K562 (cell line): Measurements from ENCODE around the gene SCG3. TPM values are rescaled to one million over a fixed set of nuclear protein-coding genes. Genes with fewer than 3 reads are reported as not detected.

ENCODE experiments used
- ATAC-seq: fragments of 200-7000 bp; cut with Tn5 transposase; 3 replicates; pipeline ENCODE4 v1.9.1; 2020; ENCODE audit warnings: moderate library complexity
- BruUV-seq: library from RNA; stranded (reverse); fragments of 400-500 nt; replicated peaks from 2 replicates; lab custom pipeline; 2021; lab: Mats Ljungman, UMichigan
- CTCF ChIA-PET: fragments of 300-600 bp; formaldehyde crosslinking; extraction: SDS; loops from one replicate; lab custom pipeline; 2021; ENCODE audit warnings: low intra/inter-chr PET ratio; lab: Yijun Ruan, JAX
- POLR2A ChIA-PET: fragments of 300-600, 350-650 bp; sonication (Branson Sonifier 250); formaldehyde crosslinking; extraction: SDS; loops from one replicate; lab custom pipeline; 2021; ENCODE audit warnings: antibody characterized with exemption, inconsistent platforms; lab: Yijun Ruan, JAX
- DNase-seq, 4 experiments: peaks; one replicate each; pipeline versions ENCODE4 v3.0.0 to v3.0.0-alpha.2; 2011 to 2018; ENCODE audit warnings: low spot score in 3 of 4, mixed read lengths in 3 of 4; ENCODE audit errors: extremely low read depth in 1 of 4
- FAIRE-seq: peaks from 2 replicates; lab custom pipeline; 2011; peaks lifted over from hg19 to GRCh38; lab: Jason Lieb, UNC
- H2AFZ ChIP-seq: 2 replicates; pipeline ENCODE4 v1.6.0; 2011; ENCODE audit warnings: low read depth, low read length, control low read depth, inconsistent platforms
- H3K27ac ChIP-seq: fragments of 200-600 bp; 3 replicates; pipeline ENCODE4 v1.8.0; 2011; ENCODE audit warnings: low read depth, mild to moderate bottlenecking, control low read depth, inconsistent platforms, low read length, moderate library complexity, mixed read lengths; ENCODE audit errors: extremely low read depth
- H3K27me3 ChIP-seq, 2 experiments: fragments of 300-600 bp in 1 of 2; 2 replicates in 1 of 2; 3 replicates in 1 of 2; pipeline versions ENCODE4 v1.6.0 to v1.8.0; 2011; ENCODE audit warnings: inconsistent platforms in 2 of 2, low read length in 2 of 2, mild to moderate bottlenecking in 1 of 2, mixed read lengths in 1 of 2, moderate library complexity in 1 of 2; ENCODE audit not compliant: control insufficient read depth in 2 of 2, insufficient read depth in 2 of 2
- H3K36me3 ChIP-seq: fragments of 300-600 bp; 3 replicates; pipeline ENCODE4 v1.8.0; 2011; ENCODE audit warnings: mild to moderate bottlenecking, low read length, inconsistent platforms; ENCODE audit not compliant: control insufficient read depth, insufficient read depth
- H3K4me1 ChIP-seq, 2 experiments: fragments of 200-600 bp in 1 of 2; replicated peaks in 1 of 2; 2 replicates in 1 of 2; 3 replicates in 1 of 2; pipeline versions ENCODE4 v1.5.1 to v1.8.0; 2011; ENCODE audit warnings: inconsistent platforms in 2 of 2, low read length in 2 of 2, mild to moderate bottlenecking in 1 of 2, mixed read lengths in 1 of 2, moderate library complexity in 1 of 2; ENCODE audit not compliant: control insufficient read depth in 2 of 2, insufficient read depth in 2 of 2
- H3K4me2 ChIP-seq: 2 replicates; pipeline ENCODE4 v1.6.1; 2011; ENCODE audit warnings: low read length, control low read depth, inconsistent platforms, mixed read lengths; ENCODE audit not compliant: insufficient read depth
- H3K4me3 ChIP-seq: fragments of 200-600 bp; sonication (generic), shearing (Covaris generic); 2 replicates; pipeline ENCODE4 v1.5.1; 2016; ENCODE audit warnings: control low read depth, inconsistent platforms
- H3K79me2 ChIP-seq: fragments of 200-600 bp; 3 replicates; pipeline ENCODE4 v1.8.0; 2011; ENCODE audit warnings: low read length, inconsistent platforms; ENCODE audit not compliant: control insufficient read depth, insufficient read depth
- H3K9ac ChIP-seq, 2 experiments: 2 replicates each; pipeline versions ENCODE4 v1.6.0 to v1.6.1; 2011; ENCODE audit warnings: low read depth in 2 of 2, low read length in 2 of 2, control low read depth in 1 of 2, inconsistent platforms in 1 of 2, mild to moderate bottlenecking in 1 of 2, mixed read lengths in 1 of 2; ENCODE audit not compliant: insufficient read depth in 1 of 2
- H3K9me1 ChIP-seq: one replicate; pipeline ENCODE4 v1.6.0; 2011; ENCODE audit warnings: inconsistent platforms, mild to moderate bottlenecking, low read length, moderate library complexity; ENCODE audit not compliant: control insufficient read depth, insufficient read depth
- H3K9me3 ChIP-seq: replicated peaks from 2 replicates; pipeline ENCODE4 v1.5.1; 2011; ENCODE audit warnings: low read depth, low read length, inconsistent platforms; ENCODE audit not compliant: control insufficient read depth, insufficient read depth
- H4K20me1 ChIP-seq: replicated peaks from 2 replicates; pipeline ENCODE4 v1.6.1; 2011; ENCODE audit warnings: low read length, inconsistent platforms, mixed read lengths; ENCODE audit not compliant: control insufficient read depth, insufficient read depth
- CTCF ChIP-seq, 3 experiments: IDR thresholded peaks in 2 of 3; conservative IDR thresholded peaks in 1 of 3; 2 replicates each; pipeline ENCODE4 v1.5.1; 2011 to 2012; ENCODE audit warnings: low read length in 3 of 3, mild to moderate bottlenecking in 3 of 3, control low read depth in 2 of 3, improper control_type of control experiment in 1 of 3, inconsistent platforms in 1 of 3, low read depth in 1 of 3, mixed read lengths in 1 of 3, moderate library complexity in 1 of 3; ENCODE audit not compliant: insufficient read depth in 2 of 3
- DIDO1 ChIP-seq: fragments of 450-650 bp; IDR thresholded peaks from 2 replicates; pipeline ENCODE4 v1.6.1; 2016; ENCODE audit warnings: low read depth, missing biosample characterization, missing genetic modification characterization
- RAD21 ChIP-seq, 2 experiments: fragments of 250-450 bp in 1 of 2; fragments of 450-650 bp in 1 of 2; sonication (Bioruptor Pico) in 1 of 2; formaldehyde crosslinking in 1 of 2; IDR thresholded peaks in 1 of 2; conservative IDR thresholded peaks in 1 of 2; 2 replicates each; pipeline versions ENCODE4 v1.4.0 to v1.8.0; 2020 to 2022; ENCODE audit warnings: mild to moderate bottlenecking in 2 of 2, moderate library complexity in 1 of 2
- SRSF3 ChIP-seq: fragments of 200-400 bp; formaldehyde crosslinking; IDR thresholded peaks from 2 replicates; pipeline ENCODE4 v1.6.1; 2016; ENCODE audit warnings: mild to moderate bottlenecking, low read length, moderate library complexity; ENCODE audit not compliant: insufficient read depth
- WGBS: fragments of 100-300 bp; shearing (Covaris generic); methylation state at CpG from one replicate; pipeline ENCODE4 v1.1.6; 2016; ENCODE audit warnings: low coverage, mixed read lengths; ENCODE audit not compliant: insufficient coverage; ENCODE audit errors: missing lambda C conversion rate; 5-methylcytosine and 5-hydroxymethylcytosine counted together
- in situ Hi-C: fragments of 300-500 bp; cut with MboI; formaldehyde crosslinking; loops from 4 replicates; pipeline ENCODE4 v1.15.0; 2018; ENCODE audit warnings: inconsistent platforms, mixed read lengths
- intact Hi-C: fragments of 100-400 bp; cut with micrococcal nuclease; formaldehyde crosslinking; loops from 2 replicates; pipeline ENCODE4 v1.14.2; 2022
- polyA plus RNA-seq, 8 experiments: library from polyadenylated mRNA; depleted of rRNA in 4 of 8; stranded (reverse) in 5 of 8; unstranded in 3 of 8; fragments of >200 nt; fragmentation: Nextera tagmentation in 2 of 8; fragmentation: Illumina TruSeq in 1 of 8; extraction: Ambion mirVana in 2 of 8; extraction: Trizol in 1 of 8; gene quantifications; 2 replicates each; pipeline versions ENCODE4 v1.2.1 to v1.2.3, GENCODE V29; 2011 to 2014; ENCODE audit warnings: inconsistent platforms in 1 of 8, missing spikeins in 1 of 8
- total RNA-seq, 7 experiments: library from RNA; depleted of rRNA in 6 of 7; stranded (reverse); fragments of >200 nt in 6 of 7; fragmentation: Illumina TruSeq in 2 of 7; extraction: Trizol in 2 of 7; gene quantifications; 2 replicates each; pipeline versions ENCODE4 v1.2.1 to v1.2.3, GENCODE V29; 2011 to 2021; ENCODE audit warnings: low replicate concordance in 1 of 7

SCG3 gene
- total and polyA plus RNA-seq, 9 of the 15 experiments (the other 6 are each of a cell fraction or from before 2014, with no cell fraction given): 13.0 to 43.8 (median 21.0) TPM

DNA sequence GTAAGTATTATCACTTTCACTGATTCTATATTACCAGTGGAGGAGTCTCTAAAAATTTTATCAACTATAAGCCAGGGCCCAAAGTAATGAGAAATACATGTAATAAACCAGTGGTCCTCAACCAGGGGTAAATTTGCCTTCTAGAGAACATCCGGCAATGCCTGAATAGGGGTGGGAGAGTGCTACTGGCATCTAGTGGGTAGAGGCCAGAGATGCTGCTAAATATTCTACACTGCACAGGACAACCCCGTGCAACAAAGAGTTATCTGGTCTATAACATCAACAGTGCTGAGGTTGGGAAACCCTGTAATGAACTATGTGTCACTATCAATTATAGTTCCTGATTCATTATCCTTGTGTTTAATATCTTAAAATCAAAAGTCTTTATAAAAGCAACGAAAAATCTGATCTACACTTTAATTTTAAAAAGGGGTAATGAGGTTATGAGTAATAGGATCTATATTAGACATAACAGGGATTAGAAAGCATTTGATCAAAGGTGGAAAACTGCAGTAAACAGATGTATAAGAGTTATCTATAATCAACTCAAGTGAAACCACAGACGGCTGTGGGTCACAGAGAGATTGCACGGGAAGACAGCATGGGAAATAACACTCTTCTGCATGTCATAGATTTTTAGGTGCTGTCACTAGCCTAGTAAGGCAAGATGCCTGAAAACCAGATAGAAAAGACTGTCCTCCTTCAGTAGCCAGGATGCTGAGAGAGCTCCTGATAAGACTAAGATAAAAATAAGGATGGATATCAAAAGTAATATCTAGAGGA is 54.1 kb downstream of the SCG3 start:
- H4K20me1 ChIP-seq: no peaks in the 10 kb centered on the region
- no TSS peak for BruUV-seq
- no peak overlapping the region for H3K4me3 ChIP-seq
- no peak overlapping the region for H3K27ac ChIP-seq
- no peak for TF ChIP-seq DIDO1 (tag)
- TF ChIP-seq RAD21 (CRISPR knock-in tag; conservative IDR thresholded peaks at IDR 0.05 in 1 of 2, IDR thresholded peaks at IDR 0.05 in 1 of 2): peak in 1 of 2 experiments; percentile 39; a peak in 2 of 4 replicates
- 0 out of 6 replicates have a peak, but pooled peaks of 1 of the 3 experiments have one; percentile 9 for TF ChIP-seq CTCF (IDR thresholded peaks at IDR 0.05 in 2 of 3, conservative IDR thresholded peaks at IDR 0.05 in 1 of 3; ENCODE audit: insufficient read depth in 2 of 3, low read depth in 1 of 3, low read length in 3 of 3)
- TF ChIP-seq SRSF3: no peak
- TF ChIP-seq, all 486 proteins: peak for 2
- ATAC-seq (no peak), DNase-seq (no peak), FAIRE-seq (no peak)
- H3K9ac ChIP-seq: no peak overlapping the region
- peaks cover 21 to 59% of the 10 kb centered on the region in 2 experiments for H3K4me1 ChIP-seq
- H2AFZ ChIP-seq: no peak overlapping the region
- intact Hi-C loops: loop anchor here (5.0 kb wide), 1 partner anchor 42 kb away; no protein-coding TSS in a partner anchor
- POLR2A ChIA-PET: interaction anchor here (0.9 to 1.6 kb wide), 3 partner anchors 10 to 86 kb away, joined by 3 to 6 read pairs (median 4); no protein-coding TSS in a partner anchor
- WGBS: 20% methylated on average over 5 of the region's 5 CpGs
- no peak overlapping the region for H3K4me2 ChIP-seq
- no peaks in the 10 kb centered on the region for H3K9me3 ChIP-seq
- in situ Hi-C loops: no loop called here
- CTCF ChIA-PET: no interaction called here
- peaks cover 27% of the 10 kb centered on the region for H3K79me2 ChIP-seq
- H3K9me1 ChIP-seq: no peaks in the 10 kb centered on the region
- no peaks in the 10 kb centered on the region for H3K27me3 ChIP-seq
- peaks cover 4% of the 10 kb centered on the region; the same call in 1 of the 3 replicates for H3K36me3 ChIP-seq
